Stimulated activated CD8-positive, alpha-beta memory T cell treated with anti-CD3 and anti-CD28 coated beads, Interleukin-4, amount 100 ng/mL, for 48 hours (primary cell): Measurements from ENCODE around the gene TAF3.
A peak's percentile ranks its signal among the peaks of the same experiment; 100 is the strongest.

Experiments used
- DNase-seq: peaks from one replicate; pipeline ENCODE4 v3.0.0-alpha.2; 2020

Gene TAF3

DNA sequence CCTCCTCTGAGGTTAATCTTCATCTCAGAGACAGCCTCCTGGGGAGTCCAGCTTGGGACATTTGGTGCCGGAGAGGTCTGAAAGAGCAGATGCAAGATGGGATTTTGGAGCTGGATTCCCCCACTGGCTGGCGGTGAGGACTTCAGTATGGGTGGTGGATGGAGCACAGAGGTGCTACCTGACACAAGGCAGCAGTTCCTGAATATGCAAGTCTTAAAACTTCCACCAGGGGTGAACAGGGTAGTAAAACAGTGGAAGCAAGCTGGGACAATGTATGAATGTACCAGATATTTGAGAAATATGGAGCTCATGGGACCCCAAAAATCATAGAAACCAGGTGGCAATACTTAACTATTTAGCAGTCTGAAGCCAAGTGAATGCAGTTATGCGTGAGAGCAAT lies 4.8 kb upstream of the TAF3 start:
- no peak for DNase-seq

GRCh38 chr10:7817576-7817975 lies 729 bp upstream of the TAF3 start:
- DNase-seq: no peak

- no peak for DNase-seq
Observed at GRCh38 chr10:7817984-7818294, 366 bp upstream of the TAF3 start.

GRCh38 chr10:7819121-7819460 lies 786 bp downstream of the TAF3 start:
- peak; percentile 48 for DNase-seq

DNA sequence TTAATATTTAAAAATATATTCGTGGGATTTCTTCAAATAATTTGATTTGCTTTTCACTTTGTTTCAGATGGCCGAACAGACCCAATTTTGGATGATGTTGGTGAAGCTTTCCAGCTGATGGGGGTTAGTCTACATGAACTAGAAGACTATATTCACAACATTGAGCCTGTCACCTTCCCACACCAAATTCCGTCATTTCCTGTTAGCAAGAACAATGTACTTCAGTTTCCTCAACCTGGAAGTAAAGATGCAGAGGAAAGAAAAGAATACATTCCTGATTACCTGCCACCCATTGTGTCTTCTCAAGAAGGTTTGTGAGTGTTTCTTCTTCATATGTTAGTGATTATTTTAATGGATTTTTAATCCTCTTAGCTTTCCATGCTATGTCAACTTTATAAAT lies 5.9 kb downstream of the TAF3 start:
- DNase-seq: no peak

DNA sequence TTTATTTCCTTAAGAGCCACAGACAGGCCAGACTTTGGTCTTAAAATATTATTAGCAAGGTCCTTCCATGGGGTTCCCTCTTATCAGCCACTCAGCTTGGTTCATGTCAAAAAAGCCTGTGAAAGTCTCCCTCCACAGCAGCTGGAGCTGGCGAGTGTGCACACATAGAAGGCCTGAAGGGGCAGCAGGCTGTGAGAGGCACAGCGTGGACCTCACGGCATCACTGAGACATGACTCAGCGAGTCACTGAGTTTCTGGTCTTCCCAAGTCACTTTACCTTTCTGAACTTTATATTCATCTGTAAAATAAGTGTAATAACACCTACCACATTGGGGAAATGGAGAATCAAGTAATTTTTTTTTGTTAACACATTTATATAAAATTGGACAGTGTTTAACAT lies 8.7 kb downstream of the TAF3 start:
- DNase-seq: no peak

- DNase-seq: no peak
Observed at GRCh38 chr10:7829289-7829834, 11.1 kb downstream of the TAF3 start.

DNA sequence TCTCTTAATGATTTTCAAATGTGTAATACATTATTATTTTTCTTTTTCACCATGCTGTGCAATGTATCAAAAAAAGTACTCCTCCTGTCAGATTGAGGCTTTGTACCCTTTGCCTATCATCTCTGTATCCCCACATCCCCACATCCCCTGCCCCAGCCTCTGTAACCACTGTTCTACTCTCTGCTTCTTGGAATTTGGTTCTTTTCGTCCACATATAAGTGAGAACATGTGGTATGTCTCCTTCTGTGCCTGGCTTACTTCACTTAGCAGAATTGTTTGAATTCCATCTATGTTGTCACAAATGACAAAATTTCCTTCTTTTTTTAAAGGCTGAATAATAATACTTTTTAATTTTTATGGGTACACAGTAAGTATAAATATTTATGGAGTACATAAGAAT lies 13.8 kb downstream of the TAF3 start:
- no peak for DNase-seq

GRCh38 chr10:7833210-7833609 lies 14.9 kb downstream of the TAF3 start:
- no peak for DNase-seq

DNA sequence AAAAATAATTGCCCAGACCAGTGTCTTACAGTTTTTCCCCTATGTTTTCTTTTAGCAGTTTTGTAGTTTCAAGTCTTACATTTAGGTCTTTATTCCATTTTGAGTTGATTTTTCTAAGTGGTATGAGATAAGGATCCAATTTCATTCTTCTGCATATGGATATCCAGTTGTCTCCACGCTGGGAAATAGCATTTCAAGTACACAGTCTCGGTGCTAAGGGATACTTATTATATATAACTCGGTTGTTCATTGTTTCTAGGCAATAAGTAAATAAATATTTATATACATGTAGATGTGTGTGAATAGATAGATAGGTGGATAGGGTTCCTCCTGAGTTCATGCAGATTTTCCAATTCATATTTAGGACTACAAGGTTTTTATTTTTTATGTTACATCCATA lies 16.0 kb downstream of the TAF3 start:
- no peak for DNase-seq

- DNase-seq: no peak
Observed at GRCh38 chr10:7836571-7836970, 18.3 kb downstream of the TAF3 start.

DNA sequence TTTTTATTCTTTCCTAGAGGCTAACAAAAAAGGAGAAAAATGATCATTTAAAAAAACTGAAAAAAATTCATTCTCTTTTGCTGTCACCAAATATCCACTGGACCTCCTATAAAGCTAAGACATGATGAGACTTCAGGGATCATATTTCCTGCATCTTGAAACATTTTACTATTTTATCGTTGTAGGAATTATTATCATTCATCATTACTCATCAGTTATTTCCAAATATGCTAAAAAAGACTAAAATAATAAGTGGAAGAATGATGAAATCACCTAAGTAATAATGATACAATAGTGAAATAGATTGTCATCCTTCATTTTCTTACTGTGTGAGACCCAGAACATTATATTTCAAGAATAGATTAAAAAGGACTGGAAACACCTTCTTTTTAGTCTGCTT lies 28.3 kb downstream of the TAF3 start:
- DNase-seq: no peak

GRCh38 chr10:7853226-7853842 lies 35.0 kb downstream of the TAF3 start:
- no peak for DNase-seq

GRCh38 chr10:7853890-7854289 lies 35.6 kb downstream of the TAF3 start:
- DNase-seq: no peak

- no peak for DNase-seq
Observed at GRCh38 chr10:7855205-7855604, 36.9 kb downstream of the TAF3 start.

GRCh38 chr10:7856678-7857077 lies 38.4 kb downstream of the TAF3 start:
- DNase-seq: no peak

DNA sequence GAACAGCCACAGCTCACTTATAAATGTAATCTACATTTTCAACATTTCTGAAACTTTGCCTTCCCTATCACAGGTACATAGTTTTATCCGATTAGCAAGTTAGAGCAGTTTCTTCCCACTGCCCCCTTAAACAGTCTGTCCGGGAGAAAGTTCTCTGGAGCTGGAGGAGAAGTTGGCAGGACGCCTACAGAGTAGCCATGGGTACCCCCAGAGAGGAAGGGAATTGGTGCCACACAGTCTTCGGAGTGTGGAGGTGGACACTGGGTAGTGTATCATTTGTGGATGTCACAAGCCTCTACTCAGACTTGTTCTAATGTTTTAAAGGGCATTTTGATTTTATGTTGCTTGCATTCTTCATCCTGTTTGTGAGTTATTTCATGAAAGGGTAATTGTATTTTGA lies 39.0 kb downstream of the TAF3 start:
- no peak for DNase-seq

DNA sequence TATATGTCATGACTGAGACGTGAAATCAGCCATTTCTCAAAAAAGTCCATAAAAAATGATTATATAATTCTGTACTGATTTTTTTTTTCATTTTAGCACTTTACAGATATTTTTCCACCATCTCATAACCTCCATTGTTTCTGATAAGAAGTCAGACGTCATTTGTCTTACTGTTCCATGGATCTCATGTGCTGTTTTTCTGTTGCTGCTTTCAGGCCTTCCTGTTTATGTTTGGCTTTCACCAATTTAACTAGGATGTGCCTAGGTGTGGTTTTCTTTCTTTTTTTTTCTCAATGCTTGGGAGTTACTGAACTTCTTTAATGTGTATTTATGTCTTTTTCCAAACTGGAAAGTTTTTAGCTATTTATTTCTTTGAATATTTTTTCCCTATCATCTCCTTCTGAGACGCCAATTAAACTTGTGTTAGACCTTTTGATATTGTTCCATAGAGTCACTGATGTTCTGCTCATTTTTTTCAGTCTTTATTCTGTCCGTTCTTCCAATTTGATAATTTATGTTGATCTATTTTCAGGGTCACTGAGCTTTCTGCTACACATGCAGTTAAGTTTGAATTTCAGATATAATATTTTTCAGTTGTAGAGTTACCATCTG lies 43.3 kb downstream of the TAF3 start:
- no peak for DNase-seq

GRCh38 chr10:7862121-7862514 lies 43.8 kb downstream of the TAF3 start:
- DNase-seq: no peak

DNA sequence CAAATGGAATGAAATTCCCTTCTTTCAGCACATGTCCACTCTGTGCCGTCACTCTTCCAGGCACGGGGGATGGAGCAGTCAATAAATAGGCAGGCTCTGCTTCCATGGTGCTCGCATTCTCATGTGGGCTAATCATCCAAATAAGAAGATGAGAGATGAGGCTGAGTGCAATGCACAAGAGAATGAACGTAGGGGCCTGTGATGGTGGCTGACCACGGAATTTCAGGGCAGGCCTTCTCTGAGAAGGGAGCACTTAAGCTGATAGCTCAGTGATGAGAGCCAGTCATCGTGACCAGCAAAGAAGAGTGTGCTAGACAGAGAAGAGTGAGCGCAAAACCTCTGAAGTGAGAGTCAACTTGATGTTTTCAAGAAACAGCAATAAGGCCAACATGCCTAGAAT lies 47.9 kb downstream of the TAF3 start:
- no peak for DNase-seq

GRCh38 chr10:7872041-7872442 lies 53.7 kb downstream of the TAF3 start:
- no peak for DNase-seq

- DNase-seq: no peak
Observed at GRCh38 chr10:7874864-7875263, 56.6 kb downstream of the TAF3 start.

DNA sequence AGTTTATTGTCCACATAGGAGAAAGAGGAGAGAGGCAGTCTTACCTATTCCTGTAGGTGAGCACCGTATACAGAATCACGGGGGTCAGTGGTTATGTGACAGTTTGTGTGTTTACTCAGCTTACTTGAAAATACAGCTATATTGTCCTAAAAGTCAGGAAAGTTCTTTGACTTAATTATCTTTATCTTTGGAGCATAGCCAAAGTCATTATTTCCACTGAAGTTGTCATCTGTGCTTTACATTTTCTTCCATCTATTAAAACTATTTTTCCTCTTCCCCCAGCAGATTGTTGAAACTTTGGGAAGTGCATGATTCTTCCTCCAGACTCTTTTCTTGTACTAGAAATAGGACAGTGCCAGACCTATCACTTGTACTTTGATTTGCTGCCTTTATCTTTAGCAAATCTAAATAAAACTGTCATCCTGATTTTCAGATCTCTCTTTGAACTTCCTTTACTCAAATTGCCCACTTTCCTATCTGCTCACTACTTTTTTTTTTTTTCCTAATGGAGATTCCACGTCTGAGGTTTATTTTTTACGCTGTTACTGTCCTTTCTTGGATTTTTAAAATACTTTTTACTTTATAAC lies 58.3 kb downstream of the TAF3 start:
- DNase-seq: no peak

DNA sequence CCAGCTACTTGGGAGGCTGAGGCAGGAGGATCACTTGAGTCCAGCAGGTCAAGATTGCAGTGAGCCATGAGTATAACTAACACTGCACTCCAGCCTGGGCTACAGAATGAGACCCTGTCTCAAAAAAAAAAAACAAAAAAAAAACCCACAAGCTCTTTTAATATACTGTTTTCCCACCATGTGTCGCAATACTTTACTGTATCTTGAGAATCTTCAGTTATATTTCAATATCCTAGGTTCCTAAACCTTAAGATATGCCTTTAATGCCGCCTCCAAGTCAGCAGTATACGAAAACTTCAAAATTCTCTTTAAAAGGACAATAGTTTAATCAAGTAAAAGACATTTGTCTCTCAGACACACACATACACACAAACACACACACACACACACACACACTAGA lies 62.8 kb downstream of the TAF3 start:
- DNase-seq: no peak

- no peak for DNase-seq
Observed at GRCh38 chr10:7886056-7886455, 67.8 kb downstream of the TAF3 start.
